ENCODE data around the gene CFAP46. TPM values are rescaled to one million over a fixed set of nuclear protein-coding genes. Genes with fewer than 3 reads are reported as not detected.

Gene CFAP46
- total and polyA plus RNA-seq, 4 donors, result 0.33 to 0.59 (median 0.42) TPM

DNA sequence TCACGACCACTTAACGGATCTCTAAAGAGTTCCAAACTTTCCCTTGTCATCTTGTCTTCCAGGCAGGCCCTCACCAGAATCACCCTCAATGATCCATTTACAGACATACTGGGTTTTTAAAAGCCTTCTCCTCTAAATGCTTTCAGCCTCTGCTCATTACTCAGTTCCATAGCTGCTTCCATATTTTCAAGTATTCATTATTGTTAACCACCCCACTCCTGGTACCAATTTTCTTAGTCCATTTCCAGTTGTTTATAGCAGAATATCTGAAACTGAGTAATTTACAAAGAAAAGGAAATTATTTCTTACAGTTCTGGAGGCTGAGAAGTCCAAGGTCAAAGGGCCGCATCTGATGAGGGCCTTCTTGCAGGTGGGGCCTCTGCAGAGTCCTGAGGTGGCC, 100.0 kb downstream of the CFAP46 start:
- 95% methylated on average over 3 of the region's 3 CpGs for WGBS
- no peak overlapping the region for H3K4me3 ChIP-seq (ENCODE audit: low read depth in 1 of 3, low read length in 3 of 3)
- H3K9me3 ChIP-seq (ENCODE audit: control insufficient read depth in 4 of 4, low read length in 3 of 4), result peaks cover 11 to 17% (median 12%) of the 10 kb centered on the region in 4 donors
- no peak for DNase-seq (ENCODE audit: low spot score)
- no peaks in the 10 kb centered on the region for H3K36me3 ChIP-seq (ENCODE audit: control insufficient read depth in 4 of 4, insufficient read depth in 3 of 4, low read depth in 1 of 4, low read length in 3 of 4)
- TF ChIP-seq HNF4G (IDR thresholded peaks at IDR 0.05) (no peak), NR2F2 (IDR thresholded peaks at IDR 0.05) (no peak), GABPA (IDR thresholded peaks at IDR 0.05 in 1 of 2, conservative IDR thresholded peaks at IDR 0.05 in 1 of 2) (no peak), JUND (IDR thresholded peaks at IDR 0.05) (no peak), SP1 (IDR thresholded peaks at IDR 0.05) (no peak), FOXA2 (IDR thresholded peaks at IDR 0.05) (no peak), RXRA (IDR thresholded peaks at IDR 0.05) (no peak), EGR1 (IDR thresholded peaks at IDR 0.05; ENCODE audit: low read depth in 2 of 2) (no peak), FOXA1 (IDR thresholded peaks at IDR 0.05) (no peak), TAF1 (conservative IDR thresholded peaks at IDR 0.05) (no peak), RAD21 (IDR thresholded peaks at IDR 0.05) (no peak)
- TF ChIP-seq, protein P1, sequence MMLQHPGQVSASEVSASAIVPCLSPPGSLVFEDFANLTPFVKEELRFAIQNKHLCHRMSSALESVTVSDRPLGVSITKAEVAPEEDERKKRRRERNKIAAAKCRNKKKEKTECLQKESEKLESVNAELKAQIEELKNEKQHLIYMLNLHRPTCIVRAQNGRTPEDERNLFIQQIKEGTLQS (IDR thresholded peaks at IDR 0.05), result no peak
- TF ChIP-seq, protein P2, sequence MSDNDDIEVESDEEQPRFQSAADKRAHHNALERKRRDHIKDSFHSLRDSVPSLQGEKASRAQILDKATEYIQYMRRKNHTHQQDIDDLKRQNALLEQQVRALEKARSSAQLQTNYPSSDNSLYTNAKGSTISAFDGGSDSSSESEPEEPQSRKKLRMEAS (IDR thresholded peaks at IDR 0.05), result no peak
- TF ChIP-seq, protein P3, sequence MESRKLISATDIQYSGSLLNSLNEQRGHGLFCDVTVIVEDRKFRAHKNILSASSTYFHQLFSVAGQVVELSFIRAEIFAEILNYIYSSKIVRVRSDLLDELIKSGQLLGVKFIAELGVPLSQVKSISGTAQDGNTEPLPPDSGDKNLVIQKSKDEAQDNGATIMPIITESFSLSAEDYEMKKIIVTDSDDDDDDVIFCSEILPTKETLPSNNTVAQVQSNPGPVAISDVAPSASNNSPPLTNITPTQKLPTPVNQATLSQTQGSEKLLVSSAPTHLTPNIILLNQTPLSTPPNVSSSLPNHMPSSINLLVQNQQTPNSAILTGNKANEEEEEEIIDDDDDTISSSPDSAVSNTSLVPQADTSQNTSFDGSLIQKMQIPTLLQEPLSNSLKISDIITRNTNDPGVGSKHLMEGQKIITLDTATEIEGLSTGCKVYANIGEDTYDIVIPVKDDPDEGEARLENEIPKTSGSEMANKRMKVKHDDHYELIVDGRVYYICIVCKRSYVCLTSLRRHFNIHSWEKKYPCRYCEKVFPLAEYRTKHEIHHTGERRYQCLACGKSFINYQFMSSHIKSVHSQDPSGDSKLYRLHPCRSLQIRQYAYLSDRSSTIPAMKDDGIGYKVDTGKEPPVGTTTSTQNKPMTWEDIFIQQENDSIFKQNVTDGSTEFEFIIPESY (IDR thresholded peaks at IDR 0.05), result no peak
- no peak overlapping the region for H3K9ac ChIP-seq (ENCODE audit: low read depth in 1 of 2, low read length in 2 of 2)
- H3K27ac ChIP-seq (ENCODE audit: low read depth in 1 of 2, low read length in 2 of 2), result no peak overlapping the region
- no peaks in the 10 kb centered on the region for H3K4me1 ChIP-seq (ENCODE audit: control insufficient read depth in 4 of 4, insufficient read depth in 4 of 4, low read length in 3 of 4)
- no peaks in the 10 kb centered on the region for H3K27me3 ChIP-seq (ENCODE audit: control insufficient read depth in 4 of 4, insufficient read depth in 4 of 4, low read length in 3 of 4)

DNA sequence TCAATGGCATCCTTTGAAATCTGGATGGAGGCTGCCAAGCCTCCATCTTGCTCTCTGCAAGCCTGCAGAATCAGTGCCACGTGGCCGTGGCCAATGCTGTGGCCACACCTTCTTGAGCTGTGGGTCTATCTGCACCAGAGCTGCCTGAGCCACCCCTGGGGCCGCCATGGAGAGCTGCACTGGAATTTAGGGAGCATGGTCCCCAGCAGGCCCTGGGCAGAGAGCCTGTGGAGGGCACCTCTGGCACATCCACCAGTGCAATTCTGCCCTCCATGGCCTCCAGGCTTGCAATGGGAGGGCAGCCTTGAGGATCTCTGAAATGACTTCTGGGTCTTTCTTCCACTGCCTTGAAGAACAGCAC, 100.8 kb downstream of the CFAP46 start:
- H3K4me1 ChIP-seq (ENCODE audit: control insufficient read depth in 4 of 4, insufficient read depth in 4 of 4, low read length in 3 of 4), result no peaks in the 10 kb centered on the region
- no peak for TF ChIP-seq GABPA (IDR thresholded peaks at IDR 0.05 in 1 of 2, conservative IDR thresholded peaks at IDR 0.05 in 1 of 2)
- H3K27ac ChIP-seq (ENCODE audit: low read depth in 1 of 2, low read length in 2 of 2), result no peak overlapping the region
- 69% methylated on average over 3 of the region's 3 CpGs for WGBS
- peaks cover 11 to 17% (median 12%) of the 10 kb centered on the region in 4 donors for H3K9me3 ChIP-seq (ENCODE audit: control insufficient read depth in 4 of 4, low read length in 3 of 4)
- peak; percentile 28 for DNase-seq (ENCODE audit: low spot score)
- no peak overlapping the region for H3K4me3 ChIP-seq (ENCODE audit: low read depth in 1 of 3, low read length in 3 of 3)
- no peaks in the 10 kb centered on the region for H3K27me3 ChIP-seq (ENCODE audit: control insufficient read depth in 4 of 4, insufficient read depth in 4 of 4, low read length in 3 of 4)
- H3K9ac ChIP-seq (ENCODE audit: low read depth in 1 of 2, low read length in 2 of 2), result no peak overlapping the region
- no peaks in the 10 kb centered on the region for H3K36me3 ChIP-seq (ENCODE audit: control insufficient read depth in 4 of 4, insufficient read depth in 3 of 4, low read depth in 1 of 4, low read length in 3 of 4)

DNA sequence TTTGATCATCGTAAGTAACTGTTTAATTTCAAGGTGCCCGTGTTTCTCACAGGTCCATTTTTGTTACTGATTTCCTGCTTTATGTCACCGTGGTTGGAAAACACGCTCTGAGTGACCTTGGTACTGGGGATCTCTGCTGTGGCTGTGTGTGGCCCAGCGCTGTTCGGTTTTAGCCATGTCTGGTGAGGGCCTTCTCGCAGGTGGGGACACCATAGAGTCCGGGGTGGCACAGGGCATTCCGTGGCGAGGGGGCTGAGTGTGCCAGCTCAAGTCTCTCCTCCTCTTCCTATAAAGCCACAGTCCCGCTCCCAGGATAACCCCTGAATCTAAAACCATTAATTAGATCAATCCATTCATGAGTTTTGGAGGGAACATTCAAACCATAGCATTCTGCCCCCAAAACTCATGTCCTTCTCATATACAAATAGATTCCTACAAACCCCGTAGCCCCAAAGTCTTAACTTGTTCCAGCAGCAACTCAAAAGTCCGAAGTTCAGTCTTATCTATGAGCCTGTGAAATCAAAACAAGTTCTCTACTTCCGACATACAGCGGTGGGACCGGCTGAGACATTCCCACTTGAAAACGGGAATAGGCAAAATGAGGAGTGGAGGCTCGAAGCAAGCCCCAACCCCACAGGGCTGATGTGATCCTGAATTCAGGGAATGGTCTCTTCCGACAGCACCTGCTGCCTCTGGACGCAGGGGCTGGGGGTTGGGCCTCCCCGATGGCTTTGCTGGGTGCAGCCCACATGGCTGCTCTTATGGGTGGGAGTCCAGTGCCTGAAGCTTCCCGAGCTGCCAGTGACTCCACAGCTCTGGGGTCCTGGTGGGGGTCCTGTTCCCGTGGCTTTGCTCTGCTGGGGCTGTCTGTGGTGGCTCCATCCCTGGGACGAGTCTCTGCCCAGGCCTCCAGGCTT, 101.4 kb downstream of the CFAP46 start:
- Histone ChIP-seq H3K27ac (ENCODE audit: low read depth in 1 of 2, low read length in 2 of 2) (no peak overlapping the region), H3K27me3 (ENCODE audit: control insufficient read depth in 4 of 4, insufficient read depth in 4 of 4, low read length in 3 of 4) (no peaks in the 10 kb centered on the region), H3K4me1 (ENCODE audit: control insufficient read depth in 4 of 4, insufficient read depth in 4 of 4, low read length in 3 of 4) (peaks cover 0 to 4% (median 2%) of the 10 kb centered on the region in 4 donors), H3K4me3 (ENCODE audit: low read depth in 1 of 3, low read length in 3 of 3) (no peak overlapping the region), H3K9ac (ENCODE audit: low read depth in 1 of 2, low read length in 2 of 2) (no peak overlapping the region), H3K36me3 (ENCODE audit: control insufficient read depth in 4 of 4, insufficient read depth in 3 of 4, low read depth in 1 of 4, low read length in 3 of 4) (no peaks in the 10 kb centered on the region), H3K9me3 (ENCODE audit: control insufficient read depth in 4 of 4, low read length in 3 of 4) (peaks cover 11 to 17% (median 12%) of the 10 kb centered on the region in 4 donors)
- 84% methylated on average over 24 of the region's 24 CpGs for WGBS
- peak; percentile 26 for DNase-seq (ENCODE audit: low spot score)
- no peak for TF ChIP-seq HNF4G (IDR thresholded peaks at IDR 0.05)
- no peak for TF ChIP-seq HNF4A (conservative IDR thresholded peaks at IDR 0.05)
- TF ChIP-seq, protein P3 (IDR thresholded peaks at IDR 0.05), result no peak
- no peak for TF ChIP-seq YY1 (IDR thresholded peaks at IDR 0.05)
- TF ChIP-seq RXRA (IDR thresholded peaks at IDR 0.05), result no peak
- no peak for TF ChIP-seq GABPA (IDR thresholded peaks at IDR 0.05 in 1 of 2, conservative IDR thresholded peaks at IDR 0.05 in 1 of 2)
- no peak for TF ChIP-seq SP1 (IDR thresholded peaks at IDR 0.05)
- no peak for TF ChIP-seq FOXA2 (IDR thresholded peaks at IDR 0.05)
- TF ChIP-seq, protein P4, sequence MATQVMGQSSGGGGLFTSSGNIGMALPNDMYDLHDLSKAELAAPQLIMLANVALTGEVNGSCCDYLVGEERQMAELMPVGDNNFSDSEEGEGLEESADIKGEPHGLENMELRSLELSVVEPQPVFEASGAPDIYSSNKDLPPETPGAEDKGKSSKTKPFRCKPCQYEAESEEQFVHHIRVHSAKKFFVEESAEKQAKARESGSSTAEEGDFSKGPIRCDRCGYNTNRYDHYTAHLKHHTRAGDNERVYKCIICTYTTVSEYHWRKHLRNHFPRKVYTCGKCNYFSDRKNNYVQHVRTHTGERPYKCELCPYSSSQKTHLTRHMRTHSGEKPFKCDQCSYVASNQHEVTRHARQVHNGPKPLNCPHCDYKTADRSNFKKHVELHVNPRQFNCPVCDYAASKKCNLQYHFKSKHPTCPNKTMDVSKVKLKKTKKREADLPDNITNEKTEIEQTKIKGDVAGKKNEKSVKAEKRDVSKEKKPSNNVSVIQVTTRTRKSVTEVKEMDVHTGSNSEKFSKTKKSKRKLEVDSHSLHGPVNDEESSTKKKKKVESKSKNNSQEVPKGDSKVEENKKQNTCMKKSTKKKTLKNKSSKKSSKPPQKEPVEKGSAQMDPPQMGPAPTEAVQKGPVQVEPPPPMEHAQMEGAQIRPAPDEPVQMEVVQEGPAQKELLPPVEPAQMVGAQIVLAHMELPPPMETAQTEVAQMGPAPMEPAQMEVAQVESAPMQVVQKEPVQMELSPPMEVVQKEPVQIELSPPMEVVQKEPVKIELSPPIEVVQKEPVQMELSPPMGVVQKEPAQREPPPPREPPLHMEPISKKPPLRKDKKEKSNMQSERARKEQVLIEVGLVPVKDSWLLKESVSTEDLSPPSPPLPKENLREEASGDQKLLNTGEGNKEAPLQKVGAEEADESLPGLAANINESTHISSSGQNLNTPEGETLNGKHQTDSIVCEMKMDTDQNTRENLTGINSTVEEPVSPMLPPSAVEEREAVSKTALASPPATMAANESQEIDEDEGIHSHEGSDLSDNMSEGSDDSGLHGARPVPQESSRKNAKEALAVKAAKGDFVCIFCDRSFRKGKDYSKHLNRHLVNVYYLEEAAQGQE (IDR thresholded peaks at IDR 0.05), result no peak
- TF ChIP-seq, protein P1 (IDR thresholded peaks at IDR 0.05), result no peak
- no peak for TF ChIP-seq NR2F2 (IDR thresholded peaks at IDR 0.05)

Data from liver (tissue), 9 donors.